GM12878 (cell line): Measurements from ENCODE around the gene LYPD4. TPM values are rescaled to one million over a fixed set of nuclear protein-coding genes. Genes with fewer than 3 reads are reported as not detected.
A peak's percentile ranks its signal among the peaks of the same experiment; 100 is the strongest.

ENCODE experiments used
- CHD1 ChIP-seq: IDR thresholded peaks from 2 replicates; pipeline ENCODE4 v1.6.1; 2012; ENCODE audit warnings: low read depth, low read length, improper control_type of control experiment
- CHD4 ChIP-seq: fragments of 200-600 bp; sonication (generic); IDR thresholded peaks from 2 replicates; pipeline ENCODE4 v1.6.1; 2016; ENCODE audit warnings: mild to moderate bottlenecking
- HDAC2 ChIP-seq: fragments of 200-600 bp; sonication (generic); IDR thresholded peaks from 2 replicates; pipeline ENCODE4 v1.6.1; 2017
- MYB ChIP-seq: fragments of 150-350 bp; IDR thresholded peaks from 2 replicates; pipeline ENCODE4 v1.6.1; 2014; ENCODE audit warnings: mild to moderate bottlenecking, low read depth, low read length, borderline replicate concordance
- NBN ChIP-seq: fragments of 450-650 bp; IDR thresholded peaks from 2 replicates; pipeline ENCODE4 v1.6.1; 2016
- NFYA ChIP-seq: IDR thresholded peaks from 2 replicates; pipeline ENCODE4 v1.6.1; 2011; ENCODE audit warnings: low read depth, mild to moderate bottlenecking, low read length, improper control_type of control experiment, borderline replicate concordance
- NFYB ChIP-seq: IDR thresholded peaks from 2 replicates; pipeline ENCODE4 v1.6.1; 2011; ENCODE audit warnings: low read depth, mild to moderate bottlenecking, low read length, improper control_type of control experiment, moderate library complexity; ENCODE audit not compliant: insufficient read depth
- NR2C2 ChIP-seq: IDR thresholded peaks from 2 replicates; pipeline ENCODE4 v1.6.1; 2011; ENCODE audit warnings: borderline replicate concordance, low read depth; ENCODE audit not compliant: control insufficient read depth, insufficient read length
- SIX5 ChIP-seq: IDR thresholded peaks from 2 replicates; pipeline ENCODE4 v1.6.1; 2011; ENCODE audit warnings: mild to moderate bottlenecking, low read depth, low read length, moderate library complexity; ENCODE audit not compliant: severe bottlenecking
- TARDBP ChIP-seq: IDR thresholded peaks from 2 replicates; pipeline ENCODE4 v1.6.1; 2016; ENCODE audit warnings: borderline replicate concordance
- YY1 ChIP-seq: IDR thresholded peaks from 2 replicates; pipeline ENCODE4 v1.6.1; 2011; ENCODE audit warnings: low read depth, mild to moderate bottlenecking, low read length
- ZZZ3 ChIP-seq: IDR thresholded peaks from 2 replicates; pipeline ENCODE4 v1.6.1; 2011; ENCODE audit warnings: low read depth; ENCODE audit not compliant: control insufficient read depth, insufficient read length
- polyA plus RNA-seq, 11 experiments: library from polyadenylated mRNA; depleted of rRNA in 4 of 11; unstranded in 6 of 11; stranded (reverse) in 5 of 11; fragments of >200 nt; fragmentation: Nextera tagmentation in 4 of 11; fragmentation: Illumina TruSeq in 1 of 11; extraction: Ambion mirVana in 4 of 11; extraction: Trizol in 1 of 11; gene quantifications; 1 replicate in 1 of 11; 2 replicates in 10 of 11; pipeline versions ENCODE4 v1.2.1 to v1.2.3, GENCODE V29; 2011 to 2016; ENCODE audit warnings: inconsistent platforms in 2 of 11, missing spikeins in 2 of 11, low read depth in 1 of 11
- total RNA-seq, 4 experiments: library from RNA; depleted of rRNA in 3 of 4; stranded (reverse); fragments of >200 nt in 3 of 4; fragmentation: Illumina TruSeq in 1 of 4; extraction: Trizol in 1 of 4; gene quantifications; 2 replicates each; pipeline versions ENCODE4 v1.2.1 to v1.2.3, GENCODE V29; 2013 to 2021
- TF ChIP-seq, protein P1 (sequence below): fragments of 150-350 bp; IDR thresholded peaks from 2 replicates; pipeline ENCODE4 v1.6.1; 2014; ENCODE audit warnings: mild to moderate bottlenecking, low read depth, low read length
- TF ChIP-seq, protein P2 (sequence below): fragments of 450-650 bp; IDR thresholded peaks from 2 replicates; pipeline ENCODE4 v1.6.1; 2017; ENCODE audit warnings: mild to moderate bottlenecking, moderate library complexity
- TF ChIP-seq, protein P3 (sequence below): fragments of 450-650 bp; IDR thresholded peaks from 2 replicates; pipeline ENCODE4 v1.6.1; 2017; ENCODE audit warnings: low read depth, mild to moderate bottlenecking, moderate library complexity
- TF ChIP-seq, protein P4 (sequence below): IDR thresholded peaks from 2 replicates; pipeline ENCODE4 v1.6.1; 2011; ENCODE audit warnings: mild to moderate bottlenecking, low read depth, low read length, moderate library complexity; ENCODE audit not compliant: insufficient replicate concordance
- TF ChIP-seq, protein P5 (sequence below): IDR thresholded peaks from 2 replicates; pipeline ENCODE4 v1.6.1; 2011; ENCODE audit warnings: low read depth, low read length, improper control_type of control experiment, borderline replicate concordance
- TF ChIP-seq, protein P6 (sequence below): fragments of 450-650 bp; IDR thresholded peaks from 2 replicates; pipeline ENCODE4 v1.6.1; 2016; ENCODE audit warnings: mild to moderate bottlenecking

The LYPD4 gene
- total and polyA plus RNA-seq, 10 of the 15 experiments (the other 5 are each of a cell fraction or from before 2014, with no cell fraction given): not detected

DNA sequence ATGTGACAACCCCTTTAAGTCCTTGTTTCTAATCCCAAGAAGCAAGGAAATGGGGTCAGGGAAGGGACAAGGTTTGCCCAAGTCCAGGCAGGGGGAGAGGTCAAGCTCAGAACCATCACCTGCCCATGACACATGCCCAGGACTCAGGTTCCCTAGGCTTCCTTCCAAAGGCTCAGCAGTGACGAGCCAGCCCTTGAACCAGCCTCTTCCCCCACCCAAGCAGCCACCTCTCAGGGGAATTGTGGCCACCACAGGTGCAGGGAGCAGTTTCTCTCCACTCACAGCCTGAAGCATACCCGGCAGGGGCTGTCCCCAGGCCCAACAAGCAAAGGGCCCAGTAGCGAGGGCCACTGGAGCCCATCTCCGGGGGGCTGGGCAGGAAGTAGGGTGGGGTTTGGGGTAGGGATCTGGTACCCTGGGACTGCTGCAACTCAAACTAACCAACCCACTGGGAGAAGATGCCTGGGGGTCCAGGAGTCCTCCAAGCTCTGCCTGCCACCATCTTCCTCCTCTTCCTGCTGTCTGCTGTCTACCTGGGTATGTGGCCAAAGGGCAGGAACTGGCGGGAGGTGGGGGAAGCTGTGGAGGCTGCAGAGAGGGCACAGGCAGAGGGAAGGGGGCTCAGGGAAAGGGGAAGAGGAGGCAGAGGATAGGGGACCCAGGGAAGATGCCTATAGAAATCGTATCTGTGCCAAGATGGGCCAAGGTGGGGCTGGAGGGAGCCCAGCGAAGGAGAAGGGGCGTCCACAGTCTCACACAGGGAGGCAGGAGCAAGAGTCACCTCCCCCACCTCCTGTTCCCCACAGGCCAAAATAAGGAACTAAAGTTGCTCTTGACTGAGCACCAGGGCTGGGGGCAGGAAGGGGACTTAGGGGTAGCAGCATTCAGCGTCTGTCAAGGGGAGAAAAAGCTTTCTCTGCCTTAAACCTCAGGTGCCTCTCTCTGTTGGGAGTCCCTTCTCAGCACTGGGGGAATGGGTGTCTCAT is 32.7 kb upstream of the LYPD4 start, which contains the start of gene CD79A (continued):
- TF ChIP-seq, protein P1, sequence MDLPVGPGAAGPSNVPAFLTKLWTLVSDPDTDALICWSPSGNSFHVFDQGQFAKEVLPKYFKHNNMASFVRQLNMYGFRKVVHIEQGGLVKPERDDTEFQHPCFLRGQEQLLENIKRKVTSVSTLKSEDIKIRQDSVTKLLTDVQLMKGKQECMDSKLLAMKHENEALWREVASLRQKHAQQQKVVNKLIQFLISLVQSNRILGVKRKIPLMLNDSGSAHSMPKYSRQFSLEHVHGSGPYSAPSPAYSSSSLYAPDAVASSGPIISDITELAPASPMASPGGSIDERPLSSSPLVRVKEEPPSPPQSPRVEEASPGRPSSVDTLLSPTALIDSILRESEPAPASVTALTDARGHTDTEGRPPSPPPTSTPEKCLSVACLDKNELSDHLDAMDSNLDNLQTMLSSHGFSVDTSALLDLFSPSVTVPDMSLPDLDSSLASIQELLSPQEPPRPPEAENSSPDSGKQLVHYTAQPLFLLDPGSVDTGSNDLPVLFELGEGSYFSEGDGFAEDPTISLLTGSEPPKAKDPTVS: no peak
- TF ChIP-seq SIX5: no peak
- TF ChIP-seq NFYA: no peak
- 0 out of 2 replicates have a peak, but pooled peaks have one; percentile 32 for TF ChIP-seq YY1
- TF ChIP-seq HDAC2: no peak
- peak; percentile 90 for TF ChIP-seq NBN
- TF ChIP-seq CHD4: no peak
- TF ChIP-seq, protein P2, sequence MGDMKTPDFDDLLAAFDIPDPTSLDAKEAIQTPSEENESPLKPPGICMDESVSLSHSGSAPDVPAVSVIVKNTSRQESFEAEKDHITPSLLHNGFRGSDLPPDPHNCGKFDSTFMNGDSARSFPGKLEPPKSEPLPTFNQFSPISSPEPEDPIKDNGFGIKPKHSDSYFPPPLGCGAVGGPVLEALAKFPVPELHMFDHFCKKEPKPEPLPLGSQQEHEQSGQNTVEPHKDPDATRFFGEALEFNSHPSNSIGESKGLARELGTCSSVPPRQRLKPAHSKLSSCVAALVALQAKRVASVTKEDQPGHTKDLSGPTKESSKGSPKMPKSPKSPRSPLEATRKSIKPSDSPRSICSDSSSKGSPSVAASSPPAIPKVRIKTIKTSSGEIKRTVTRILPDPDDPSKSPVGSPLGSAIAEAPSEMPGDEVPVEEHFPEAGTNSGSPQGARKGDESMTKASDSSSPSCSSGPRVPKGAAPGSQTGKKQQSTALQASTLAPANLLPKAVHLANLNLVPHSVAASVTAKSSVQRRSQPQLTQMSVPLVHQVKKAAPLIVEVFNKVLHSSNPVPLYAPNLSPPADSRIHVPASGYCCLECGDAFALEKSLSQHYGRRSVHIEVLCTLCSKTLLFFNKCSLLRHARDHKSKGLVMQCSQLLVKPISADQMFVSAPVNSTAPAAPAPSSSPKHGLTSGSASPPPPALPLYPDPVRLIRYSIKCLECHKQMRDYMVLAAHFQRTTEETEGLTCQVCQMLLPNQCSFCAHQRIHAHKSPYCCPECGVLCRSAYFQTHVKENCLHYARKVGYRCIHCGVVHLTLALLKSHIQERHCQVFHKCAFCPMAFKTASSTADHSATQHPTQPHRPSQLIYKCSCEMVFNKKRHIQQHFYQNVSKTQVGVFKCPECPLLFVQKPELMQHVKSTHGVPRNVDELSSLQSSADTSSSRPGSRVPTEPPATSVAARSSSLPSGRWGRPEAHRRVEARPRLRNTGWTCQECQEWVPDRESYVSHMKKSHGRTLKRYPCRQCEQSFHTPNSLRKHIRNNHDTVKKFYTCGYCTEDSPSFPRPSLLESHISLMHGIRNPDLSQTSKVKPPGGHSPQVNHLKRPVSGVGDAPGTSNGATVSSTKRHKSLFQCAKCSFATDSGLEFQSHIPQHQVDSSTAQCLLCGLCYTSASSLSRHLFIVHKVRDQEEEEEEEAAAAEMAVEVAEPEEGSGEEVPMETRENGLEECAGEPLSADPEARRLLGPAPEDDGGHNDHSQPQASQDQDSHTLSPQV: no peak
- TF ChIP-seq, protein P3, sequence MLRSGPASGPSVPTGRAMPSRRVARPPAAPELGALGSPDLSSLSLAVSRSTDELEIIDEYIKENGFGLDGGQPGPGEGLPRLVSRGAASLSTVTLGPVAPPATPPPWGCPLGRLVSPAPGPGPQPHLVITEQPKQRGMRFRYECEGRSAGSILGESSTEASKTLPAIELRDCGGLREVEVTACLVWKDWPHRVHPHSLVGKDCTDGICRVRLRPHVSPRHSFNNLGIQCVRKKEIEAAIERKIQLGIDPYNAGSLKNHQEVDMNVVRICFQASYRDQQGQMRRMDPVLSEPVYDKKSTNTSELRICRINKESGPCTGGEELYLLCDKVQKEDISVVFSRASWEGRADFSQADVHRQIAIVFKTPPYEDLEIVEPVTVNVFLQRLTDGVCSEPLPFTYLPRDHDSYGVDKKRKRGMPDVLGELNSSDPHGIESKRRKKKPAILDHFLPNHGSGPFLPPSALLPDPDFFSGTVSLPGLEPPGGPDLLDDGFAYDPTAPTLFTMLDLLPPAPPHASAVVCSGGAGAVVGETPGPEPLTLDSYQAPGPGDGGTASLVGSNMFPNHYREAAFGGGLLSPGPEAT: peak; percentile 85
- TF ChIP-seq, protein P4, sequence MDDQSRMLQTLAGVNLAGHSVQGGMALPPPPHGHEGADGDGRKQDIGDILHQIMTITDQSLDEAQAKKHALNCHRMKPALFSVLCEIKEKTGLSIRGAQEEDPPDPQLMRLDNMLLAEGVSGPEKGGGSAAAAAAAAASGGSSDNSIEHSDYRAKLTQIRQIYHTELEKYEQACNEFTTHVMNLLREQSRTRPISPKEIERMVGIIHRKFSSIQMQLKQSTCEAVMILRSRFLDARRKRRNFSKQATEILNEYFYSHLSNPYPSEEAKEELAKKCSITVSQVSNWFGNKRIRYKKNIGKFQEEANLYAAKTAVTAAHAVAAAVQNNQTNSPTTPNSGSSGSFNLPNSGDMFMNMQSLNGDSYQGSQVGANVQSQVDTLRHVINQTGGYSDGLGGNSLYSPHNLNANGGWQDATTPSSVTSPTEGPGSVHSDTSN: peak; percentile 14
- peak; percentile 72 for TF ChIP-seq MYB
- no peak; the same call in 1 of the 2 replicates for TF ChIP-seq TARDBP
- TF ChIP-seq NFYB: peak; percentile 59
- TF ChIP-seq ZZZ3: no peak
- TF ChIP-seq CHD1: peak; percentile 67; the same call in 1 of the 2 replicates
- TF ChIP-seq, protein P5, sequence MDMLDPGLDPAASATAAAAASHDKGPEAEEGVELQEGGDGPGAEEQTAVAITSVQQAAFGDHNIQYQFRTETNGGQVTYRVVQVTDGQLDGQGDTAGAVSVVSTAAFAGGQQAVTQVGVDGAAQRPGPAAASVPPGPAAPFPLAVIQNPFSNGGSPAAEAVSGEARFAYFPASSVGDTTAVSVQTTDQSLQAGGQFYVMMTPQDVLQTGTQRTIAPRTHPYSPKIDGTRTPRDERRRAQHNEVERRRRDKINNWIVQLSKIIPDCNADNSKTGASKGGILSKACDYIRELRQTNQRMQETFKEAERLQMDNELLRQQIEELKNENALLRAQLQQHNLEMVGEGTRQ: no peak; the same call in 1 of the 2 replicates
- TF ChIP-seq, protein P6, sequence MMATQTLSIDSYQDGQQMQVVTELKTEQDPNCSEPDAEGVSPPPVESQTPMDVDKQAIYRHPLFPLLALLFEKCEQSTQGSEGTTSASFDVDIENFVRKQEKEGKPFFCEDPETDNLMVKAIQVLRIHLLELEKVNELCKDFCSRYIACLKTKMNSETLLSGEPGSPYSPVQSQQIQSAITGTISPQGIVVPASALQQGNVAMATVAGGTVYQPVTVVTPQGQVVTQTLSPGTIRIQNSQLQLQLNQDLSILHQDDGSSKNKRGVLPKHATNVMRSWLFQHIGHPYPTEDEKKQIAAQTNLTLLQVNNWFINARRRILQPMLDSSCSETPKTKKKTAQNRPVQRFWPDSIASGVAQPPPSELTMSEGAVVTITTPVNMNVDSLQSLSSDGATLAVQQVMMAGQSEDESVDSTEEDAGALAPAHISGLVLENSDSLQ: no peak; the same call in 1 of the 2 replicates
- TF ChIP-seq NR2C2: no peak
